OCI-LY3 (cell line): ENCODE results near the gene POFUT1.
"Not testable (repeated sequence)": the region's sequence is repeated elsewhere in the genome, so short reads cannot be mapped to it uniquely, and the experiment has no call there.

Source experiments
- H2AFZ ChIP-seq: fragments of 200-600, 300-600 bp; shearing (Covaris generic); 2 replicates; pipeline ENCODE4 v1.6.0; 2014; ENCODE audit warnings: antibody characterized with exemption, low read depth, low read length
- H3K27ac ChIP-seq: fragments of 200-600, 300-600 bp; sonication (generic); 2 replicates; pipeline ENCODE4 v1.5.1; 2014; ENCODE audit warnings: mild to moderate bottlenecking, low read length, moderate library complexity, mixed read lengths
- H3K27me3 ChIP-seq: fragments of 200-600, 300-600 bp; sonication (generic); 2 replicates; pipeline ENCODE4 v1.6.1; 2014; ENCODE audit warnings: low read depth, low read length, mixed read lengths
- H3K36me3 ChIP-seq: fragments of 200-600, 300-600 bp; sonication (generic); replicated peaks from 2 replicates; pipeline ENCODE3; 2014; ENCODE audit warnings: low read depth, low read length, mixed read lengths
- H3K4me1 ChIP-seq: fragments of 300-600, 200-600 bp; sonication (generic); 2 replicates; pipeline ENCODE4 v1.6.1; 2014; ENCODE audit warnings: low read length, mixed read lengths
- H3K4me2 ChIP-seq: fragments of 200-600, 300-600 bp; sonication (generic); 2 replicates; pipeline ENCODE4 v1.6.1; 2014; ENCODE audit warnings: low read length, mixed read lengths
- H3K4me3 ChIP-seq: fragments of 300-600, 200-600 bp; sonication (generic); 2 replicates; pipeline ENCODE4 v1.5.1; 2014; ENCODE audit warnings: antibody characterized with exemption, mild to moderate bottlenecking, low read length, moderate library complexity
- H3K79me2 ChIP-seq: fragments of 300-600, 200-600 bp; shearing (Covaris generic); 2 replicates; pipeline ENCODE4 v1.6.1; 2014; ENCODE audit warnings: mild to moderate bottlenecking, low read length, mixed read lengths
- H3K9ac ChIP-seq: fragments of 300-600, 200-600 bp; shearing (Covaris generic); 2 replicates; pipeline ENCODE4 v1.6.0; 2014; ENCODE audit warnings: mild to moderate bottlenecking, low read length, moderate library complexity
- H3K9me3 ChIP-seq: fragments of 200-600, 300-600 bp; shearing (Covaris generic); 2 replicates; pipeline ENCODE4 v1.6.1; 2014; ENCODE audit warnings: low read length, mixed read lengths; ENCODE audit not compliant: insufficient read depth
- H4K20me1 ChIP-seq: fragments of 200-600, 300-600 bp; sonication (generic); 2 replicates; pipeline ENCODE4 v1.6.1; 2016; ENCODE audit warnings: low read length, mixed read lengths; ENCODE audit not compliant: insufficient read depth
- CTCF ChIP-seq: fragments of 200-600, 300-600 bp; sonication (generic); IDR thresholded peaks from 2 replicates; pipeline ENCODE4 v1.5.1; 2014; ENCODE audit warnings: antibody characterized with exemption, low read length, low read depth
- EZH2phosphoT487 ChIP-seq: fragments of 200-600 bp; shearing (Covaris generic); IDR thresholded peaks from 2 replicates; pipeline ENCODE4 v1.6.1; 2018; ENCODE audit warnings: antibody characterized with exemption, mixed run types, low read depth

POFUT1 gene

GRCh38 chr20:32248043-32248442, 40.4 kb downstream of the POFUT1 start:
- H3K4me1 ChIP-seq: peaks cover 6% of the 10 kb centered on the region; the same call in 1 of the 2 replicates
- H3K36me3 ChIP-seq: no peaks in the 10 kb centered on the region
- peaks cover 11% of the 10 kb centered on the region; the same call in 1 of the 2 replicates for H3K27me3 ChIP-seq
- no peak overlapping the region for H3K27ac ChIP-seq
- H3K9ac ChIP-seq: no peak overlapping the region
- no peak overlapping the region for H2AFZ ChIP-seq
- no peak overlapping the region for H3K4me3 ChIP-seq
- H3K4me2 ChIP-seq: peak overlapping the region; percentile 27; the same call in 1 of the 2 replicates
- TF ChIP-seq EZH2phosphoT487 (no peak), CTCF (no peak)
- H3K79me2 ChIP-seq: no peaks in the 10 kb centered on the region
- no peaks in the 10 kb centered on the region for H3K9me3 ChIP-seq
- no peaks in the 10 kb centered on the region for H4K20me1 ChIP-seq

- Histone ChIP-seq H2AFZ (no peak overlapping the region), H3K27me3 (peaks cover 16% of the 10 kb centered on the region; the same call in 1 of the 2 replicates), H3K4me1 (peaks cover 6% of the 10 kb centered on the region; the same call in 1 of the 2 replicates), H3K9ac (no peak overlapping the region), H3K4me2 (no peak overlapping the region), H3K9me3 (0 out of 2 replicates have a peak, but pooled peaks cover 4% of the 10 kb centered on the region), H3K27ac (no peak overlapping the region), H4K20me1 (no peaks in the 10 kb centered on the region), H3K79me2 (no peaks in the 10 kb centered on the region), H3K4me3 (no peak overlapping the region), H3K36me3 (peaks cover 3% of the 10 kb centered on the region)
- TF ChIP-seq EZH2phosphoT487: no peak
These were observed 41.5 kb downstream of the POFUT1 start for GRCh38 chr20:32249030-32249738.

- Histone ChIP-seq H3K79me2 (no peaks in the 10 kb centered on the region), H3K9ac (no peak overlapping the region), H3K4me1 (peaks cover 9% of the 10 kb centered on the region), H3K4me2 (no peak overlapping the region), H3K36me3 (peaks cover 3% of the 10 kb centered on the region), H4K20me1 (no peaks in the 10 kb centered on the region), H2AFZ (no peak overlapping the region), H3K27me3 (peaks cover 16% of the 10 kb centered on the region; the same call in 1 of the 2 replicates), H3K27ac (no peak overlapping the region), H3K9me3 (0 out of 2 replicates have a peak, but pooled peaks cover 4% of the 10 kb centered on the region), H3K4me3 (no peak overlapping the region)
- TF ChIP-seq EZH2phosphoT487: no peak
- no peak for TF ChIP-seq CTCF
These were observed 43.8 kb downstream of the POFUT1 start for GRCh38 chr20:32251470-32251869.

- H3K36me3 ChIP-seq: peaks cover 3% of the 10 kb centered on the region
- H3K4me3 ChIP-seq: no peak overlapping the region
- H3K27ac ChIP-seq: no peak overlapping the region
- H2AFZ ChIP-seq: no peak overlapping the region
- no peak overlapping the region for H3K9ac ChIP-seq
- H3K79me2 ChIP-seq: no peaks in the 10 kb centered on the region
- peaks cover 16% of the 10 kb centered on the region for H3K4me1 ChIP-seq
- no peak overlapping the region for H3K4me2 ChIP-seq
- 0 out of 2 replicates have a peak, but pooled peaks cover 4% of the 10 kb centered on the region for H3K9me3 ChIP-seq
- no peak for TF ChIP-seq CTCF
- no peak for TF ChIP-seq EZH2phosphoT487
- peaks cover 16% of the 10 kb centered on the region; the same call in 1 of the 2 replicates for H3K27me3 ChIP-seq
- H4K20me1 ChIP-seq: no peaks in the 10 kb centered on the region
These were observed 44.5 kb downstream of the POFUT1 start for GRCh38 chr20:32252189-32252588.

- not testable (repeated sequence) for H3K27me3 ChIP-seq, H3K9me3 ChIP-seq, H3K4me2 ChIP-seq, H3K79me2 ChIP-seq, H4K20me1 ChIP-seq, H3K9ac ChIP-seq, H3K27ac ChIP-seq, H3K4me3 ChIP-seq, H2AFZ ChIP-seq, H3K36me3 ChIP-seq
- H3K4me1 ChIP-seq: peaks cover 13% of the 10 kb centered on the region
These were observed 53.3 kb downstream of the POFUT1 start for GRCh38 chr20:32260973-32261372.
